Upper lobe of left lung (tissue), 4 donors: ENCODE results near the gene GATAD2A.

Experiments used
- EP300 ChIP-seq, 4 donors: sonication (generic); formaldehyde crosslinking; IDR thresholded peaks; one replicate each; pipeline ENCODE4 v1.5.1; 2017; ENCODE audit warnings: antibody characterized with exemption in 4 of 4, control low read depth in 2 of 4
- POLR2A ChIP-seq, 4 donors: fragments of 450-650 bp; IDR thresholded peaks; one replicate each; pipeline ENCODE4 v1.5.1; 2016 to 2017; ENCODE audit warnings: antibody characterized with exemption in 4 of 4, mild to moderate bottlenecking in 2 of 4
- POLR2AphosphoS5 ChIP-seq, 2 donors: sonication (generic); formaldehyde crosslinking; IDR thresholded peaks; one replicate each; pipeline ENCODE4 v1.5.1; 2017; ENCODE audit warnings: antibody characterized with exemption in 2 of 2
- TF ChIP-seq, protein P1 (sequence below), 6 experiments: fragments of 450-650 bp in 4 of 6; fragments of 200-600 bp in 2 of 6; sonication (generic) in 2 of 6; IDR thresholded peaks; one replicate each; pipeline ENCODE4 v1.5.1; 2016 to 2019; ENCODE audit warnings: antibody characterized with exemption in 6 of 6

DNA sequence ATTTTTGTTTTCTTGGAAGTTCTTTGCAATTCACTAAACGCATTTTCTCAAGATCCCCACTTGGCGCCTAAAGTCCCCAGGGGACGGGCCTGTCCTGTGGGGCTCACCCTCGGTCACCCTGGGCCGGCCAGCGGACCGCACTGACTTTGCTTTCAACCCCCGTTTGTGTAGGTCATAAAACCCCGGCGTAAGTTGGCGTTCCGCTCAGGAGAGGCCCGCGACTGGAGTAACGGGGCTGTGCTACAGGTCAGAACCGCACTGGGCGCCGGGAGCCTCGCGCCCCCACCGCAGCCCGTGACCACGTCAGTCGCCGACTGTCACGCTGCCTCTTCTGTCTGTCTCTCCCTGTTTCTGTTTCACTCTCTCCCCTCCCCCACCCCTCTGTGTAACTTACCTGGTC lies 96.3 kb downstream of the GATAD2A start:
- TF ChIP-seq POLR2AphosphoS5 (IDR thresholded peaks at IDR 0.05) (no peak), POLR2A (IDR thresholded peaks at IDR 0.05) (no peak), EP300 (IDR thresholded peaks at IDR 0.05) (no peak)
- TF ChIP-seq, protein P1, sequence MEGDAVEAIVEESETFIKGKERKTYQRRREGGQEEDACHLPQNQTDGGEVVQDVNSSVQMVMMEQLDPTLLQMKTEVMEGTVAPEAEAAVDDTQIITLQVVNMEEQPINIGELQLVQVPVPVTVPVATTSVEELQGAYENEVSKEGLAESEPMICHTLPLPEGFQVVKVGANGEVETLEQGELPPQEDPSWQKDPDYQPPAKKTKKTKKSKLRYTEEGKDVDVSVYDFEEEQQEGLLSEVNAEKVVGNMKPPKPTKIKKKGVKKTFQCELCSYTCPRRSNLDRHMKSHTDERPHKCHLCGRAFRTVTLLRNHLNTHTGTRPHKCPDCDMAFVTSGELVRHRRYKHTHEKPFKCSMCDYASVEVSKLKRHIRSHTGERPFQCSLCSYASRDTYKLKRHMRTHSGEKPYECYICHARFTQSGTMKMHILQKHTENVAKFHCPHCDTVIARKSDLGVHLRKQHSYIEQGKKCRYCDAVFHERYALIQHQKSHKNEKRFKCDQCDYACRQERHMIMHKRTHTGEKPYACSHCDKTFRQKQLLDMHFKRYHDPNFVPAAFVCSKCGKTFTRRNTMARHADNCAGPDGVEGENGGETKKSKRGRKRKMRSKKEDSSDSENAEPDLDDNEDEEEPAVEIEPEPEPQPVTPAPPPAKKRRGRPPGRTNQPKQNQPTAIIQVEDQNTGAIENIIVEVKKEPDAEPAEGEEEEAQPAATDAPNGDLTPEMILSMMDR (IDR thresholded peaks at IDR 0.05) = no peak
